Stimulated activated memory B cell treated with anti-CD40 and anti-IgM and Interleukin-4, amounts not matched to agents 10 μg/mL and 1 μg/mL and 100 μg/mL, for 72 hours (primary cell): ENCODE data around the gene SPTBN1.
"Not testable (repeated sequence)": the region's sequence is repeated elsewhere in the genome, so short reads cannot be mapped to it uniquely, and the experiment has no call there.

Experiments
- ATAC-seq: fragments of 150-1000 bp; cut with Tn5 transposase; 2 replicates; pipeline ENCODE4 v1.10.0; 2021
- H3K27ac Mint-ChIP-seq: one replicate; pipeline ENCODE4 v1.8.0; 2022; ENCODE audit warnings: mild to moderate bottlenecking, mixed read lengths
- H3K27me3 Mint-ChIP-seq: one replicate; pipeline ENCODE4 v1.8.0; 2022; ENCODE audit warnings: mixed read lengths
- H3K36me3 Mint-ChIP-seq: one replicate; pipeline ENCODE4 v1.8.0; 2022; ENCODE audit warnings: mixed read lengths
- H3K4me1 Mint-ChIP-seq: one replicate; pipeline ENCODE4 v1.8.0; 2022; ENCODE audit warnings: mixed read lengths
- H3K4me3 Mint-ChIP-seq: one replicate; pipeline ENCODE4 v1.8.0; 2022; ENCODE audit warnings: mild to moderate bottlenecking, moderate library complexity, mixed read lengths
- H3K9me3 Mint-ChIP-seq: one replicate; pipeline ENCODE4 v1.8.0; 2022; ENCODE audit warnings: mixed read lengths

The SPTBN1 gene

GRCh38 chr2:54497763-54498680 lies 41.9 kb downstream of the SPTBN1 start:
- ATAC-seq: no peak
- Mint-ChIP-seq H3K27ac (no peak overlapping the region), H3K36me3 (no peaks in the 10 kb centered on the region)

GRCh38 chr2:54499661-54500060 lies 43.5 kb downstream of the SPTBN1 start:
- H3K4me1 Mint-ChIP-seq: no peaks in the 10 kb centered on the region
- H3K36me3 Mint-ChIP-seq: no peaks in the 10 kb centered on the region
- ATAC-seq: no peak
- H3K27me3 Mint-ChIP-seq: no peaks in the 10 kb centered on the region
- no peak overlapping the region for H3K4me3 Mint-ChIP-seq
- no peaks in the 10 kb centered on the region for H3K9me3 Mint-ChIP-seq
- no peak overlapping the region for H3K27ac Mint-ChIP-seq

More at GRCh38 chr2:54497763-54498680, 41.9 kb downstream of the SPTBN1 start:
- Mint-ChIP-seq H3K9me3 (no peaks in the 10 kb centered on the region), H3K4me3 (no peak overlapping the region), H3K4me1 (no peaks in the 10 kb centered on the region), H3K27me3 (no peaks in the 10 kb centered on the region)

GRCh38 chr2:54500404-54501205 lies 44.5 kb downstream of the SPTBN1 start:
- no peaks in the 10 kb centered on the region for H3K36me3 Mint-ChIP-seq
- no peaks in the 10 kb centered on the region for H3K27me3 Mint-ChIP-seq
- H3K27ac Mint-ChIP-seq: no peak overlapping the region
- no peak for ATAC-seq
- H3K9me3 Mint-ChIP-seq: no peaks in the 10 kb centered on the region
- no peaks in the 10 kb centered on the region for H3K4me1 Mint-ChIP-seq
- no peak overlapping the region for H3K4me3 Mint-ChIP-seq

- H3K4me1 Mint-ChIP-seq: no peaks in the 10 kb centered on the region
- H3K4me3 Mint-ChIP-seq: no peak overlapping the region
- ATAC-seq: no peak
- H3K36me3 Mint-ChIP-seq: no peaks in the 10 kb centered on the region
- H3K27ac Mint-ChIP-seq: no peak overlapping the region
- H3K9me3 Mint-ChIP-seq: no peaks in the 10 kb centered on the region
- no peaks in the 10 kb centered on the region for H3K27me3 Mint-ChIP-seq
These were observed 46.6 kb downstream of the SPTBN1 start for GRCh38 chr2:54502731-54503130.

- peak; percentile 57 for ATAC-seq
- no peak overlapping the region for H3K4me3 Mint-ChIP-seq
- no peaks in the 10 kb centered on the region for H3K27me3 Mint-ChIP-seq
- H3K36me3 Mint-ChIP-seq: no peaks in the 10 kb centered on the region
- no peak overlapping the region for H3K27ac Mint-ChIP-seq
- H3K4me1 Mint-ChIP-seq: no peaks in the 10 kb centered on the region
- H3K9me3 Mint-ChIP-seq: no peaks in the 10 kb centered on the region
These were observed 47.1 kb downstream of the SPTBN1 start for GRCh38 chr2:54503192-54503591.

- Mint-ChIP-seq H3K36me3 (no peaks in the 10 kb centered on the region), H3K9me3 (no peaks in the 10 kb centered on the region), H3K4me3 (no peak overlapping the region), H3K4me1 (no peaks in the 10 kb centered on the region), H3K27ac (no peak overlapping the region), H3K27me3 (no peaks in the 10 kb centered on the region)
- ATAC-seq: no peak
These were observed 47.7 kb downstream of the SPTBN1 start for GRCh38 chr2:54503828-54504227.

- Mint-ChIP-seq H3K4me1 (no peaks in the 10 kb centered on the region), H3K4me3 (no peak overlapping the region), H3K9me3 (no peaks in the 10 kb centered on the region), H3K36me3 (no peaks in the 10 kb centered on the region), H3K27me3 (no peaks in the 10 kb centered on the region), H3K27ac (no peak overlapping the region)
- ATAC-seq: no peak
These were observed 48.7 kb downstream of the SPTBN1 start for GRCh38 chr2:54504866-54505265.

- H3K36me3 Mint-ChIP-seq: no peaks in the 10 kb centered on the region
- no peaks in the 10 kb centered on the region for H3K27me3 Mint-ChIP-seq
- no peaks in the 10 kb centered on the region for H3K4me1 Mint-ChIP-seq
- H3K9me3 Mint-ChIP-seq: no peaks in the 10 kb centered on the region
- H3K4me3 Mint-ChIP-seq: no peak overlapping the region
- no peak overlapping the region for H3K27ac Mint-ChIP-seq
- ATAC-seq: no peak
These were observed 52.4 kb downstream of the SPTBN1 start for GRCh38 chr2:54508541-54508940.

- not testable (repeated sequence) for H3K4me3 Mint-ChIP-seq
These were observed 52.9 kb downstream of the SPTBN1 start for GRCh38 chr2:54509043-54509442.

GRCh38 chr2:54510916-54511315 lies 54.8 kb downstream of the SPTBN1 start:
- Mint-ChIP-seq H3K4me1 (no peaks in the 10 kb centered on the region), H3K36me3 (no peaks in the 10 kb centered on the region), H3K4me3 (no peak overlapping the region), H3K27ac (no peak overlapping the region), H3K27me3 (no peaks in the 10 kb centered on the region), H3K9me3 (no peaks in the 10 kb centered on the region)
- no peak for ATAC-seq

More at GRCh38 chr2:54509043-54509442, 52.9 kb downstream of the SPTBN1 start:
- ATAC-seq, H3K4me1 Mint-ChIP-seq, H3K27ac Mint-ChIP-seq, H3K36me3 Mint-ChIP-seq, H3K27me3 Mint-ChIP-seq, H3K9me3 Mint-ChIP-seq: not testable (repeated sequence)

GRCh38 chr2:54512183-54512582 lies 56.1 kb downstream of the SPTBN1 start:
- Mint-ChIP-seq H3K9me3 (no peaks in the 10 kb centered on the region), H3K27ac (no peak overlapping the region), H3K27me3 (no peaks in the 10 kb centered on the region), H3K4me1 (no peaks in the 10 kb centered on the region), H3K36me3 (no peaks in the 10 kb centered on the region), H3K4me3 (no peak overlapping the region)
- ATAC-seq: no peak

GRCh38 chr2:54512663-54513362 lies 56.7 kb downstream of the SPTBN1 start:
- no peak overlapping the region for H3K27ac Mint-ChIP-seq
- H3K36me3 Mint-ChIP-seq: no peaks in the 10 kb centered on the region
- H3K27me3 Mint-ChIP-seq: no peaks in the 10 kb centered on the region
- no peak for ATAC-seq
- no peaks in the 10 kb centered on the region for H3K4me1 Mint-ChIP-seq
- no peaks in the 10 kb centered on the region for H3K9me3 Mint-ChIP-seq
- no peak overlapping the region for H3K4me3 Mint-ChIP-seq

- H3K4me1 Mint-ChIP-seq: no peaks in the 10 kb centered on the region
- no peak overlapping the region for H3K4me3 Mint-ChIP-seq
- H3K27ac Mint-ChIP-seq: no peak overlapping the region
- no peak for ATAC-seq
- no peaks in the 10 kb centered on the region for H3K27me3 Mint-ChIP-seq
- no peaks in the 10 kb centered on the region for H3K36me3 Mint-ChIP-seq
- no peaks in the 10 kb centered on the region for H3K9me3 Mint-ChIP-seq
These were observed 57.2 kb downstream of the SPTBN1 start for GRCh38 chr2:54513363-54513715.

GRCh38 chr2:54514822-54515569 lies 58.9 kb downstream of the SPTBN1 start:
- Mint-ChIP-seq H3K36me3 (no peaks in the 10 kb centered on the region), H3K27me3 (peaks cover 9% of the 10 kb centered on the region), H3K27ac (no peak overlapping the region), H3K4me3 (no peak overlapping the region), H3K9me3 (no peaks in the 10 kb centered on the region), H3K4me1 (no peaks in the 10 kb centered on the region)
- ATAC-seq: no peak

- H3K4me1 Mint-ChIP-seq: no peaks in the 10 kb centered on the region
- H3K27ac Mint-ChIP-seq: no peak overlapping the region
- H3K4me3 Mint-ChIP-seq: no peak overlapping the region
- no peaks in the 10 kb centered on the region for H3K36me3 Mint-ChIP-seq
- H3K9me3 Mint-ChIP-seq: no peaks in the 10 kb centered on the region
- peaks cover 11% of the 10 kb centered on the region for H3K27me3 Mint-ChIP-seq
- ATAC-seq: no peak
These were observed 60.7 kb downstream of the SPTBN1 start for GRCh38 chr2:54516842-54517241.
